ENCODE measurements around the gene KHDC4. TPM values are rescaled to one million over a fixed set of nuclear protein-coding genes. Genes with fewer than 3 reads are reported as not detected.
A peak's percentile ranks its signal among the peaks of the same experiment; 100 is the strongest.

The KHDC4 gene
- total RNA-seq, 3 donors from 2014 or later (not counting 1 experiment from before 2014, with no cell fraction given): 61.9 to 101 (median 85.9) TPM

- no peak overlapping the region for H3K4me3 Mint-ChIP-seq
- H3K36me3 Mint-ChIP-seq: no peaks in the 10 kb centered on the region
- Histone ChIP-seq H3K4me3 (ENCODE audit: low read length) (no peak overlapping the region), H3K4me1 (ENCODE audit: control insufficient read depth, insufficient read depth, low read length) (no peaks in the 10 kb centered on the region), H3K9me3 (ENCODE audit: control insufficient read depth, insufficient read depth, low read length) (no peaks in the 10 kb centered on the region), H3K36me3 (ENCODE audit: control insufficient read depth, insufficient read depth, low read length) (peaks cover 18% of the 10 kb centered on the region), H3K27me3 (ENCODE audit: control insufficient read depth, insufficient read depth, low read length) (no peaks in the 10 kb centered on the region), H3K27ac (ENCODE audit: low read length) (no peak overlapping the region)
- 92% methylated on average over 2 of the region's 2 CpGs for WGBS (ENCODE audit: insufficient coverage)
- TF ChIP-seq CTCF (IDR thresholded peaks at IDR 0.05): no peak
- no peaks in the 10 kb centered on the region for H3K27me3 Mint-ChIP-seq (ENCODE audit: low read depth in 2 of 2)
- H3K4me1 Mint-ChIP-seq: no peaks in the 10 kb centered on the region
- peak overlapping the region in 1 of 2 donors; percentile 52 for H3K27ac Mint-ChIP-seq
- DNase-seq: no peak
- no peaks in the 10 kb centered on the region for H3K9me3 Mint-ChIP-seq
- no peak for ATAC-seq
- intact Hi-C loops (cut with micrococcal nuclease): no loop called here
Measured at GRCh38 chr1:155877945-155878344, 56.3 kb downstream of the KHDC4 start.

- Histone ChIP-seq H3K4me3 (ENCODE audit: low read length) (no peak overlapping the region), H3K9me3 (ENCODE audit: control insufficient read depth, insufficient read depth, low read length) (no peaks in the 10 kb centered on the region), H3K27ac (ENCODE audit: low read length) (no peak overlapping the region), H3K4me1 (ENCODE audit: control insufficient read depth, insufficient read depth, low read length) (no peaks in the 10 kb centered on the region), H3K27me3 (ENCODE audit: control insufficient read depth, insufficient read depth, low read length) (no peaks in the 10 kb centered on the region), H3K36me3 (ENCODE audit: control insufficient read depth, insufficient read depth, low read length) (peaks cover 18% of the 10 kb centered on the region)
- ATAC-seq: no peak
- Mint-ChIP-seq H3K27ac (no peak overlapping the region), H3K27me3 (ENCODE audit: low read depth in 2 of 2) (no peaks in the 10 kb centered on the region), H3K4me1 (peaks cover 6 to 13% of the 10 kb centered on the region in 2 donors), H3K4me3 (no peak overlapping the region), H3K9me3 (no peaks in the 10 kb centered on the region), H3K36me3 (peaks cover 8% of the 10 kb centered on the region)
- intact Hi-C loops (cut with micrococcal nuclease): no loop called here
- DNase-seq: no peak
- no peak for TF ChIP-seq CTCF (IDR thresholded peaks at IDR 0.05)
- 95% methylated on average over 9 of the region's 9 CpGs for WGBS (ENCODE audit: insufficient coverage)
Measured at GRCh38 chr1:155873860-155874259, 60.4 kb downstream of the KHDC4 start.

- Mint-ChIP-seq H3K4me1 (peaks cover 6 to 17% of the 10 kb centered on the region in 2 donors), H3K4me3 (no peak overlapping the region), H3K27me3 (ENCODE audit: low read depth in 2 of 2) (no peaks in the 10 kb centered on the region), H3K36me3 (peaks cover 8% of the 10 kb centered on the region), H3K9me3 (no peaks in the 10 kb centered on the region), H3K27ac (no peak overlapping the region)
- ATAC-seq (no peak), DNase-seq (no peak)
- no peak overlapping the region for H3K4me3 ChIP-seq (ENCODE audit: low read length)
- no peak overlapping the region for H3K27ac ChIP-seq (ENCODE audit: low read length)
- 96% methylated on average over 5 of the region's 5 CpGs for WGBS (ENCODE audit: insufficient coverage)
- no peaks in the 10 kb centered on the region for H3K9me3 ChIP-seq (ENCODE audit: control insufficient read depth, insufficient read depth, low read length)
- H3K36me3 ChIP-seq (ENCODE audit: control insufficient read depth, insufficient read depth, low read length): peaks cover 21% of the 10 kb centered on the region
- intact Hi-C loops (cut with micrococcal nuclease): no loop called here
- no peaks in the 10 kb centered on the region for H3K27me3 ChIP-seq (ENCODE audit: control insufficient read depth, insufficient read depth, low read length)
- no peak for TF ChIP-seq CTCF (IDR thresholded peaks at IDR 0.05)
- no peaks in the 10 kb centered on the region for H3K4me1 ChIP-seq (ENCODE audit: control insufficient read depth, insufficient read depth, low read length)
Measured at GRCh38 chr1:155872527-155872926, 61.7 kb downstream of the KHDC4 start.

GRCh38 chr1:155871390-155871789, 62.8 kb downstream of the KHDC4 start:
- Histone ChIP-seq H3K4me1 (ENCODE audit: control insufficient read depth, insufficient read depth, low read length) (no peaks in the 10 kb centered on the region), H3K4me3 (ENCODE audit: low read length) (no peak overlapping the region), H3K27ac (ENCODE audit: low read length) (no peak overlapping the region), H3K9me3 (ENCODE audit: control insufficient read depth, insufficient read depth, low read length) (no peaks in the 10 kb centered on the region), H3K27me3 (ENCODE audit: control insufficient read depth, insufficient read depth, low read length) (no peaks in the 10 kb centered on the region), H3K36me3 (ENCODE audit: control insufficient read depth, insufficient read depth, low read length) (peaks cover 21% of the 10 kb centered on the region)
- peaks cover 8% of the 10 kb centered on the region for H3K36me3 Mint-ChIP-seq
- peaks cover 6 to 17% of the 10 kb centered on the region in 2 donors for H3K4me1 Mint-ChIP-seq
- DNase-seq (no peak), ATAC-seq (no peak)
- H3K27ac Mint-ChIP-seq: no peak overlapping the region
- no peak for TF ChIP-seq CTCF (IDR thresholded peaks at IDR 0.05)
- H3K27me3 Mint-ChIP-seq (ENCODE audit: low read depth in 2 of 2): no peaks in the 10 kb centered on the region
- no peaks in the 10 kb centered on the region for H3K9me3 Mint-ChIP-seq
- H3K4me3 Mint-ChIP-seq: no peak overlapping the region
- 100% methylated on average over 1 of the region's 1 CpG for WGBS (ENCODE audit: insufficient coverage)
- intact Hi-C loops (cut with micrococcal nuclease): no loop called here
